Mesodermal cell (in vitro differentiated cells): ENCODE results near the gene COA8.
"Not testable (repeated sequence)": the region's sequence is repeated elsewhere in the genome, so short reads cannot be mapped to it uniquely, and the experiment has no call there.

Source experiments
- H3K27ac ChIP-seq: 2 replicates; pipeline ENCODE4 v1.7.0; 2013; ENCODE audit warnings: mild to moderate bottlenecking, low read depth, low read length, moderate library complexity; ENCODE audit not compliant: severe bottlenecking
- H3K36me3 ChIP-seq: 2 replicates; pipeline ENCODE4 v1.7.1; 2013; ENCODE audit warnings: mild to moderate bottlenecking, low read length, moderate library complexity; ENCODE audit not compliant: control insufficient read depth, insufficient read depth
- H3K4me1 ChIP-seq: one replicate; pipeline ENCODE4 v1.7.1; 2013; ENCODE audit warnings: mild to moderate bottlenecking, low read length; ENCODE audit not compliant: insufficient read depth, control insufficient read depth, poor library complexity, severe bottlenecking
- H3K4me3 ChIP-seq: 2 replicates; pipeline ENCODE4 v1.7.0; 2013; ENCODE audit warnings: low read length, control low read depth, mild to moderate bottlenecking; ENCODE audit not compliant: insufficient read depth, poor library complexity, severe bottlenecking; ENCODE audit errors: extremely low read depth
- H3K9me3 ChIP-seq: 2 replicates; pipeline ENCODE4 v1.7.1; 2013; ENCODE audit warnings: mild to moderate bottlenecking, low read length, moderate library complexity; ENCODE audit not compliant: control insufficient read depth
- whole genome bisulfite sequencing, 2 experiments: methylation state at CpG; one replicate each; pipeline ENCODE4 v1.1.5; 2013; ENCODE audit warnings: missing lambda C conversion rate in 2 of 2; ENCODE audit not compliant: insufficient coverage in 2 of 2; 5-methylcytosine and 5-hydroxymethylcytosine counted together

COA8 gene

DNA sequence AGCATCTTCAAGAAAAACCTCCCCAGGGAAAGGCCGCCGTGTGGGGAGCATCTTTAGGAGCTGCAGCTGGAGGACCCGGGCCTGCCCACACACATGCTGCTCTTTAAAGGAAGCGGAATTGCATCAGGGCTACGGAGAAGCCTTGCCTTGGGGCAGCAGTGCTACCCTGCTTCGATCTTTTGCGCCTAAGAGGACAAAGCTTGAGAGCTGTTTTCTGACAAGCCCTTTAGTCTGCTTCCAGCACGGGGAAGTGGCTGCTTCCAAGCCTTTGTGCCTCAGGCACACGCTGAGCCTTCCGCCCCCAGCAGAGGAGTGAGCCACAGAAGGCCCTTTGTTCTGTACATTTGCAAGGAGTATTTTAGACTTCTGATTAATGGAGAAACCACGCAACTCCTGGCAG, 31.5 kb downstream of the COA8 start:
- no peaks in the 10 kb centered on the region for H3K9me3 ChIP-seq
- no peak overlapping the region for H3K4me3 ChIP-seq
- peaks cover 43% of the 10 kb centered on the region for H3K4me1 ChIP-seq
- H3K36me3 ChIP-seq, result peaks cover 20% of the 10 kb centered on the region
- 43 to 57% methylated on average over 8 of the region's 11 CpGs for WGBS, 2 experiments
- peak overlapping the region; percentile 81 for H3K27ac ChIP-seq

DNA sequence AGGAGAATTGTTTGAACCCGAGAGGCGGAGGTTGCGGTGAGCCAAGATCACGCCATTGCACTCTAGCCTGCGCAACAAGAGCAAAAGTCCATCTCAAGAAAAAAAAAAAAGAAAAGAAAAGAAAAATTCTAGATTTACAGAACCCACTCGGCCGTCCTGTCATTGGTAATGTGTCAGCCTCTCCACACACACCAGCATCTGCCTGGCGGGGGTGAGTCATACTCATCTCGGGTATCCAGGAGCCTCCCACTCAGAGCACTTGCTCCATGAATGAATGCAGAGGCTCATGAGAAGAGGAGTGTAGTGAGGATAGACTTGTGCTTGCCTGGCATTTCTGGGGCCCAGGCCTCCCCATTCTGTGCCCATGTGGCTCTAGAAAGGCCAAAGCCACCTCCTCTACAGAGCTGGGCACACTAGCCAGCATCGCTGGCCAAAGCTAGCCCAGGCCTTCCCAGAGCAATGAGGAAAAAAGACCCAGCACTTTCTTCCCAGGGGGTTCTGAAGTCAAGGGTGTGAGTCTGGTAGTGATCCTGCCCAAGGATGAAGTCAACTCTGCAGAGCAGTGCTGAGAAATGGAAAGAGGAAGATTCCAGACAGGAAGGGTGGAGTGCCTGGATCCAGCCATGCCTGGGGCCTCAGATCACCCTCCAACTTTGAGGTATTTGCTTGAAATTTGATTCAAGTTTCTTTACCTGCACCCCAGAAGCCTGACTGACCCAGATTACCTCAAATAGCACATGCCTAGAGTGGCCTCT, 35.0 kb downstream of the COA8 start:
- Histone ChIP-seq H3K4me1 (peaks cover 33% of the 10 kb centered on the region), H3K36me3 (no peaks in the 10 kb centered on the region), H3K27ac (no peak overlapping the region), H3K9me3 (no peaks in the 10 kb centered on the region), H3K4me3 (no peak overlapping the region)
- 74 to 89% methylated on average over 4 to 6 of the region's 10 CpGs for WGBS, 2 experiments

DNA sequence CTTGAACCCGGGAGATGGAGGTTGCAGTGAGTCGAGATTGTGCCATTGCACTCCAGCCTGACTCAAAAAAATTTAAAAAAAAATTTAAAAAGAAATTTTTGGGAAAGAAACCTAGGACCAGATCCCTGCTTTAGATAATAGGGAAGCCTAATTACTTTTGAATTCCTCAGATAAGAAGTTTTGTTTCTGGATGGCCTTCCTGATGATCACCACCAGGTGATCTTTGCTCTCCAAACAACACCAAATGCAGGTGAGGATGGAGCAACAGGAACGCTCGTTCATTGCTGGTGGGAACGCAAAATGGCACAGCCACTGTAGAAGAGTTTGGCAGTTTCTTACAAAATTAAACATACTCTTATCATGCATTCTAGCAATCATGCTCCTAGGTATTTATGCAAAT, 37.7 kb downstream of the COA8 start:
- H3K9me3 ChIP-seq, result no peaks in the 10 kb centered on the region
- no peaks in the 10 kb centered on the region for H3K36me3 ChIP-seq
- H3K4me1 ChIP-seq, result peaks cover 9% of the 10 kb centered on the region
- no peak overlapping the region for H3K27ac ChIP-seq
- 100% methylated on average over 1 to 2 of the region's 5 CpGs for WGBS, 2 experiments
- no peak overlapping the region for H3K4me3 ChIP-seq

DNA sequence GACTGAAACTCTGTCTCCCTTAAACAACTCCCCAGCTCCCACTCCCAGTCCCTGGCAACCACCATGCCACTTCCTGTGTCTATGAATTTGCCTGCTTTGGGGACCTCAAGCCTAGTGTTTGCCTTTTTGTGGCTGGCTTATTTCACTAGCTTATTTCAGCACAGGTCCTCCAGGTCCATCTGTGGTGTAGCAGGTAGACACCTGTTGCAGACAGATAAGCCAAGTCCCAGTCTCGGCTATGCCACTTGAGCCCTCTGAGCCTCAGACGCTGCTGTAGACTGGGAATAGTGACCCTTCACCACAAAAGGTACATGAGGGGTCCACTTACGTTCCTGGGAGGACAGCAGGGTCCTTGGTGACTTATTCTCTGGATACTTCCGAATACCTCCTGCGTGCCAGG, 41.9 kb downstream of the COA8 start:
- Histone ChIP-seq H3K27ac (no peak overlapping the region), H3K4me3 (no peak overlapping the region), H3K36me3 (no peaks in the 10 kb centered on the region), H3K9me3 (no peaks in the 10 kb centered on the region), H3K4me1 (peaks cover 7% of the 10 kb centered on the region)
- WGBS, 2 experiments, result 86 to 94% methylated on average over 4 to 5 of the region's 5 CpGs

DNA sequence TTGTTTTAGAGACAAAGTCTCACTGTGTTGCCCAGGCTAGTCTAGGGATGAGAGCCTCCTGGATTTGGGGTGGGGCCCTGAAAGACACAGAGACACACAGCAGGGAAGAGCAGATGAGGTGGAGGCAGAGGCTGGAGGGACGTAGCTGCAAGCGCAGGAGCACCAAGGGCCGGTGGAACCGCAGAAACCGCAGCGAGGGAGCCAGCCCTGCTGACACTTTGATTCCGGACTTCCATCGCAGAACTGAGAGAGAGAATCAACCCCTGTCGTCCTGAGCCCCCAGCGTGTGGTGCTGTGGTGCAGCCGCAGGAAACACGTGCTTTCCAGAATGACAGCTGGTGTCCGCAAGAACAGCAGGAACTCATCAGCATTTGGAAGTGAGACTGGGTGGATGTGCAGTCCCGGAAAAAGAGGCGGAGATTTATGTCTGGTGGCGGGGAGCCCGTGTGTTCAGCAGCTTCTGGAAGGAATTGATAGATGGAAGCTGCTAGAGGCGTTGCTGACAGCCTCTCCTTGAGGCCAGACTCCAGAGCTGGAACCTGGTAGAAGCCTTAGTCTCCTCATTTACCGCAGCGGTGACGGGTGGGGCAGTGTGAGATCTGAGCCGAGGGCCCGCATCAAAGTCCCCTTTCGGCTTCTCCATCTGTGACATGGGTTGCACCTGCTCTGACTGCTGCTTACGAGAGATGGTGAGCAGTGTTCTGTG, 44.4 kb downstream of the COA8 start:
- Histone ChIP-seq H3K36me3 (no peaks in the 10 kb centered on the region), H3K27ac (no peak overlapping the region), H3K9me3 (peaks cover 6% of the 10 kb centered on the region), H3K4me3 (no peak overlapping the region), H3K4me1 (peaks cover 7% of the 10 kb centered on the region)
- WGBS, 2 experiments, result 18 to 20% methylated on average over 25 of the region's 25 CpGs

DNA sequence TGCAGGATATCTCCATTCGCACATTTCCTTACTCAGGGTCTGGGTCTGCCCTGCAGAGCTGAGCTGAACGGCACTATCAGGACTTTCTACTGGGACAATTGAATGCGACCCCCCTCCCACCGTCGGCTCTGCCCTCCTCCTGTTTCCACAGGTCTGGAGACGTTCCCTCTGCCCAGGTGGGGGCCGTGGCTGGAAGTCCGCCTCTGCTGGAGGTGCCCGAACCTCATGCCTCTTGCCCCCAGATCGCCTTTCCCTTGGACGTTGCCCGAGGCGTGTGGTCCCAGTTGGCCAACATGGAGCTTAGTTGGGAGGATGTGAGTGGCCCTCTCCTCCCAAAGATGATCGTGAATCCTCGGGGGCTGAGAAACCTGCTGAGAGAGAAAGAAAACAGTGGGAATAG, 45.1 kb downstream of the COA8 start:
- WGBS, 2 experiments, result 29 to 54% methylated on average over 8 to 13 of the region's 15 CpGs

DNA sequence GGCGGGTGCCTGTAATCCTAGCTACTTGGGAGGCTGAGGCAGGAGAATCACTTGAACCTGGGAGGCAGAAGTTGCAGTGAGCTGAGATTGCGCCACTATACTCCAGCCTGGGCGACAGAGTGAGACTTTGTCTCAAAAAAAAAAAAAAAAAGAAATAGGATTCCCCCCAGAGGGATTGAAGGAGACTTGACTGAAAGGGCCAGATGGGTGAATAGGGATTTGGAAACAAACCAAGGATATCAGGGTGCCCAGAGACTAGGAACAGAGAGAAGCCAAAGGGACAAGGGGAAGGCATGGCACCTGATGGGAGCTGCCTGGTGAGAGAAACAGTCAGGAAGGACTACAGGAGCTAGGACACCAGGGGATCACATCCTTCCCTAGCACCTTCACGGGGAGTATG, 46.3 kb downstream of the COA8 start:
- not testable (repeated sequence) for H3K36me3 ChIP-seq, H3K27ac ChIP-seq, H3K4me3 ChIP-seq, H3K9me3 ChIP-seq, H3K4me1 ChIP-seq
- WGBS, 2 experiments, result 100% methylated on average over 1 of the region's 4 CpGs; no CpG with 5 or more reads in 1 of the 2 experiments

More for the DNA sequence above, 45.1 kb downstream of the COA8 start:
- Histone ChIP-seq H3K9me3 (peaks cover 6% of the 10 kb centered on the region), H3K27ac (no peak overlapping the region), H3K36me3 (no peaks in the 10 kb centered on the region), H3K4me1 (peaks cover 7% of the 10 kb centered on the region), H3K4me3 (no peak overlapping the region)

DNA sequence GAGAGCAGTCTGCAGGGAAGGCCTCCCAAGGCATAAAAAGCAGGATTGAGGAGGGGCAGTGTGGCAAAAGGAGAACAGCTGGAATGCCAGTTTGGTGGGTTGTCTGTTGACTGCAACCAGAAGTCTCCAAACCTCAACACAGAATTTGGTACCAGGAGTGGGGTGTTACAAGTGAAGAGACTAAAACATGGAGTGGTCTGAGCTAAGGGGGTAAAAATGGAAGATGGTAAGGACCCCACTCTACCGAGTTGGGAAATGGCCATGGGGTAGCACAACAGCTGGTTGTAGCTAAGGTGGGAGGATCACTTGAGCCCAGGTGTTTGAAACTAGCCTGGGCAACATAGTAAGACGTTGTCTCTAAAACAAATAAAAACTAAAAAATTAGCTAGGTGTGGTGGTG, 48.5 kb downstream of the COA8 start:
- H3K36me3 ChIP-seq, result no peaks in the 10 kb centered on the region
- peaks cover 6% of the 10 kb centered on the region for H3K9me3 ChIP-seq
- WGBS, 2 experiments, result 85 to 95% methylated on average over 1 to 2 of the region's 2 CpGs
- H3K4me3 ChIP-seq, result no peak overlapping the region
- peaks cover 7% of the 10 kb centered on the region for H3K4me1 ChIP-seq
- no peak overlapping the region for H3K27ac ChIP-seq

DNA sequence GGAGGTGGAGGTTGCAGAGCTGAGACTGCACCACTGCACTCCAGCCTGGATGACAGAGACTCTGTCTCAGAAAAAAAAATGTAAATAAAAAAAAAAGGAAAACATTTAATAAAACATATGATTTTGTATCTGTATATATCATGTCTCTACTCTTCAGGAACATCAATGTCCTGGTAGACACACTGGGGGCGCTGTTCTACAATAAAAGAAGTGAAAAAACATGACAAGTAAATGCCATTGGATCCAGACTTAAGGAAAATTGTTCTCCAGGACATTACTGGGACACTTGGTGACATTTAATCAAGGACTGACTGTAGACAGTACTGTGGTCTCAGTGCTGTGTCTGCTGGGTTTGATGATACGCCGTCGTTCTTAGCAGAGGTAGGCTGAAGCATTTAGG, 50.8 kb downstream of the COA8 start:
- H3K36me3 ChIP-seq, result no peaks in the 10 kb centered on the region
- H3K4me1 ChIP-seq, result no peaks in the 10 kb centered on the region
- H3K9me3 ChIP-seq, result peaks cover 6% of the 10 kb centered on the region
- WGBS, 2 experiments, result 0% methylated on average over 1 of the region's 4 CpGs; no CpG with 5 or more reads in 1 of the 2 experiments
- H3K27ac ChIP-seq, result no peak overlapping the region
- no peak overlapping the region for H3K4me3 ChIP-seq

DNA sequence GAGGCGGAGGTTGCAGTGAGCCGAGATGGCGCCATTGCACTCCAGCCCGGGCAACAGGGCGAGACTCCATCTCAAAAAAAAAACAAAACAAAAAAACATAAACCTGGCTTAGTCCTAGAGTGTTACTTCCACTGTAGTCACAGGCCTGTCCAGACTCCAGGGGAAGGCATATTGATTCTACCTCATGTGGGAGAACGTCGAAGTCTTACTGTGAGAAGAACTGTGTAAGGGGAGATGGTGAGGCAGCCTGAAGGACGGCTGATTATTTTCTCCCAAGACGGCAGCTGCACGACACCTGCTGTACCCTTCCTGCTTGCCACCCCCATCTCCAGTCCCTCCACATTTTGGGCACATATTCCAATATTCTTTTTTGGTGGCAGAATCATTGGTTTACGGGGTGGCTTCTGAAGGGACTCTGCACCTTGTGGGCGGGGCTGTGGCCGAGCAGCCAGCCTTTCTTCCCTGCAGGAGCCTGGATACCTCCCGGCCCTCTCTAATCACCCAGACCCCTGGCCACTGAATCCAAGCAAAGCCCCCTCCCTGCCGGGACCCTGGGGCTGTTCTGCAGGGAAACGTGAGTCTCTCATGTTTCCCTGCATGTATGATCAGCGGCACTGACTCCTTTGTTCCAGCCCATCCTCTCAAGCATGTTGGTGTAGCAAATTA, 54.0 kb downstream of the COA8 start:
- Histone ChIP-seq H3K27ac (no peak overlapping the region), H3K4me1 (no peaks in the 10 kb centered on the region), H3K9me3 (no peaks in the 10 kb centered on the region), H3K4me3 (no peak overlapping the region), H3K36me3 (no peaks in the 10 kb centered on the region)
- WGBS, 2 experiments, result 71 to 73% methylated on average over 12 to 13 of the region's 17 CpGs
